Activated CD8-positive, alpha-beta memory T cell treated with anti-CD3 and anti-CD28 coated beads, Interleukin-2, amount 50 U/mL, for 1 hour (primary cell): Measurements from ENCODE around the gene MYOG.

ENCODE experiments used
- DNase-seq: peaks from one replicate; pipeline ENCODE4 v3.0.0-alpha.2; 2020; ENCODE audit errors: extremely low read depth

Gene MYOG

GRCh38 chr1:203046984-203047630, 38.7 kb downstream of the MYOG start:
- no peak for DNase-seq

DNA sequence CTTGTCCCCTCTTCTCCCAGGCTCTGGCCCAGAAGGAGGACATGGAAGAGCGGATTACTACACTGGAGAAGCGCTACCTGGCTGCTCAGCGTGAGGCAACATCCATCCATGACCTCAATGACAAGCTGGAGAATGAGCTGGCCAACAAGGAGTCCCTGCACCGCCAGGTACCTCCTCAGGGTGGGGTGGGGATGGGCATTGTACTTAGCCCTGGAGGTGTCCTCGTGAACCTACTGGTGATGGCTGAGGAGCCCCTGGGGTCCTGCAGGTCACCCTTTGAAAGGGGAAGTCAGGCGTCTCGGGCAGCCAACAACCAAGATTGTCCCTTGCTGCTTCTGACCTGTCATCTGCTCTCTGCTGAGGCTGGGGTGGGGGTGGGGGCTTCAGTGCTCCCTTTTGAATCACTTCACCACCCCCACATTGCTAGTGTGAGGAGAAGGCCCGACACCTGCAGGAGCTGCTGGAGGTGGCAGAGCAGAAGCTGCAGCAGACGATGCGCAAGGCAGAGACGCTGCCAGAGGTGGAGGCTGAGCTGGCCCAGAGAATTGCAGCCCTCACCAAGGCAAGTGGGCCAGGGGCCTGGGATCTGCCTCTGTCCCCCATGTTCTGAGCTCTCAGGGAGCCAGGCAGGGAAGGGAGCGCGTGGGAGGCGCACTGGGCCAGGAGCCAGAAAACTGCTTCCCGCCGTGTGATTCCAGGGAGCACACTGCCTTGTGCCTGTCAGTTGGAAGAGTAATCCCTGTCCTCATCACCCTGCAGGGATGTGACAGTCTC, 39.8 kb downstream of the MYOG start:
- no peak for DNase-seq

GRCh38 chr1:203045336-203045735, 40.5 kb downstream of the MYOG start:
- no peak for DNase-seq

- no peak for DNase-seq
These were observed 41.1 kb downstream of the MYOG start for GRCh38 chr1:203044546-203045250.

DNA sequence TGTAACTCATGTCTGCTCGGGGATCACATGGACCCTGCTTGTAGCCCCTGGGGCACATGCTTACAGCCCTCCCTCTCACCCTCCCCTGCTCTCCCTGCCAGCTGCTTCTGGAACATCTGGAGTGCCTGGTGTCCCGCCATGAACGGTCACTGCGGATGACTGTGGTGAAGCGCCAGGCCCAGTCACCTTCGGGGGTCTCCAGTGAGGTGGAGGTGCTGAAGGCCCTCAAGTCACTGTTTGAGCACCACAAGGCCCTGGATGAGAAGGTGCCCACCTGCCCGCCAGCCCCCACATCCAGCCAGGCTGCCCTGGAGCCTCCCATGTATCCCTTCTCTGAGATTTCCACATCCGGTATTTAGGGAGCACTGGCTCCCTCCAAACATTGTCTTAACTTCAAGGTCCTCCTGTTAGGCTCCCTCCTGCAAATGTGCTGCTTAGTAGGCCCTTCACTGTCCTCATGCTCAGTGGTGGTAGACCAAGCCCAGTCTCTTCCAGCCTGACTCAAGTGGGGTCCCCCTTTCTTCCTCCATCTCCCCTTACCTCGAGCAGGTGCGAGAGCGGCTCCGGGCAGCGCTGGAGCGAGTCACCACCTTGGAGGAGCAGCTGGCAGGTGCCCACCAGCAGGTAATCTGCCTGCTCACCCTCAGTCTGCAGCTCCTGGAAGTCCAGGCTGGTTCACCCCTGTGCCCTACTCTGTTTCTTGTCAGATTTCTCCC, 41.8 kb downstream of the MYOG start:
- DNase-seq = no peak

GRCh38 chr1:203041351-203041932, 44.4 kb downstream of the MYOG start:
- DNase-seq = no peak

GRCh38 chr1:203040513-203041275, 45.1 kb downstream of the MYOG start:
- DNase-seq = no peak

- DNase-seq = no peak
These were observed 46.0 kb downstream of the MYOG start for GRCh38 chr1:203039609-203040512.

GRCh38 chr1:203038891-203039608, 46.8 kb downstream of the MYOG start:
- DNase-seq = peak; percentile 27

DNA sequence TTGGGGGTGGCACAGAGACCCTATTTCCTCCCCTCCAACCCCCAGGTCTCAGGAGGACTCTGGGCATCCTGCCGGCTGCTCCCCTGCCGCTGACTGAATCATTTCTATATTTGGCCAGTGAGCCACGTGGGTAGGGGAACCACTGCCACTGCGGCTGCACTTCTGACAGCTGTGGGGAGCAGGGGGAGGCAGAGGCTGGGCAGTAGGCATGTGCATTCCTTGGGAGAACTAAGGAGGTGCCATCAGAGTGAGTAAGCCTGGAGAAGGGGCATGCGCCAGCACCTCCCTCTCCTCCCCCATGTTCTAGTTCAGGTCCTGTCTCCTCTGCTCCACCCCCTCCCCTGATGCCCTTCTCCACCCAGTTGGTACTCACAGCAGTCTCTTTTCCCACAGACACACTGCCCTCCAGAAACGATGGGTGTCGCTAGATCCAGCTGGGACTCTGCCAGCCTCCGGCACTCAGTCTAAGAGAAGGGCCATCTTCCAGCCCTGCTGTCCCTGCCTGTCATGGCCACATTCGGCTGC, 47.5 kb downstream of the MYOG start:
- DNase-seq = no peak

- DNase-seq = no peak
These were observed 48.2 kb downstream of the MYOG start for GRCh38 chr1:203037509-203038190.

DNA sequence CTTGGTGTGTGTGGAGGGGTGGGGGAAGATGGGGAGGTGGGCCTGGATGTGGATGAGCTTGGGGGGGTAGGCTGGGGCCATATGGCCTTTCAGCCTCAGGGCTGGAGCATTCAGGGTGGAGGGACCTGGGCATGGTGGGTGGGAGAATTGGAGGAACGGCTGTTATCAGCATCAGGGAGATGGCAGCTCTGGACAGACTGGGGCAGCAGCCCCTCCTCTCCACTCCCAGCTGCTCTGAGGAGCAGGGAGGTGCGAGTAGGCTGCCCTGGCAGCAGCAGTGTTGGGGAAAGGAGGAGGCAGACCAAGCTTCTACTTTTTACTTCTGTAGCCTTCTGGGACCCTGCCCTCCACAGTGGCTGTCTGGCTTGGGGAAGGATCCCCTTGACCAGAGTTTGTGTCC, 49.3 kb downstream of the MYOG start:
- DNase-seq = no peak

GRCh38 chr1:203036135-203036534, 49.7 kb downstream of the MYOG start:
- DNase-seq = no peak

- DNase-seq = no peak
These were observed 50.5 kb downstream of the MYOG start for GRCh38 chr1:203035111-203036000.

DNA sequence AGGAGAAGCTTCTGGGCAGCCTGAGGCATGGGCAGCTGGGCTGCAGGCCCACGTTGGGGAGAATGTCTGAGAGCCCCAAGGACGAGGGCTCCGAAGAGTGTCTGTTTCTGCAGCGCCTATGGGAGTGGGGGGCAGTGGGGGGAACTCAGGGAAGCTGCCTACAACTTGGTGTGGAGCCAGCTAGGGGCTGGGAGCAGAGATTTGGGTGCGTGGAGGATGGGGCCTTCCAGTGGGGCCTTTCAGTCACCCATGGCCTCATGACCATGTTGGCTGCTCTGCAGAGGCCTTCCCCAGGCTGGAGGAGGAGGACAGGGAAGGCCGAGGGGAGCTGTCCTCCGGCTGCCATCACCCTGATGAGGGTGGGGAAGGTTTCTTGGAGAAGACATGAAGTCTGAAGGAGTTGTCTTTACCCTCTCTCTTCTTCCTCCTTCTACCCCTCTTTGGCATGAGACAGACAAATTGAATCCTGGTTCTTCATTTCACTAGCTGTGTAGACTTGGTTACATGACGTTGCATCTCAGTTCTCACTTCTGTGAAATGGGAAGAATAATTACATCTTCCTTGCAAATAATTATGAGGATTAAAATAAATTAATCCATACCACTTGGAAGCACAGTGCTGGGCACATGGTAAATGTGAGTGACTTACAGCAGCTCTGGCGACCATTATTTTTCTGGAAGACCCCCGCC, 51.2 kb downstream of the MYOG start:
- no peak for DNase-seq

DNA sequence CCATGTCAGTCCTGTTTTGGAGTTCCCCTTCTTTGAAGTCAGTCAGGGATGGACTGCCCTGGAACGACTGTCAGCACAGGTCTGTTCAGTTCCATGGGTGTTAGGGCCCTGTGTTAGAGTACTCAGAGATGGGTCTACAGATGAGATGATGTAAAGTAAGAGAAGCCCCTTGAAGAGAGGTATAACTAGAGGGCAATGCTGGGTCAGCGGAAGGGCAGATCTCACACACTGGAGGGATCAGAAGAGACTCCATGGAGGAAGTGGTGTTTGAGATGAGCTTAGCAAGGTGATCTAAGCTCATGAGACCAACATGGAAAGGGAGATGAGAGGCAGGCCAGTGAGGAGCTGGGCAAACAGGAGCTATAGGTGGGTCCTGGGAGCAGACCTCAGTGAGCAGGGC, 51.9 kb downstream of the MYOG start:
- DNase-seq = no peak

GRCh38 chr1:203033287-203033686, 52.5 kb downstream of the MYOG start:
- DNase-seq = no peak
